A549 (cell line): ENCODE measurements around the gene MMP1. TPM values are rescaled to one million over a fixed set of nuclear protein-coding genes. Genes with fewer than 3 reads are reported as not detected.

Experiments
- ATAC-seq, 2 experiments: fragments of 200-7000 bp in 1 of 2; fragments of >200 bp in 1 of 2; cut with Nextera tagmentation in 1 of 2; cut with Tn5 transposase in 1 of 2; 3 replicates each; pipeline versions ENCODE4 v1.8.0 to v1.9.1; 2018 to 2020; ENCODE audit warnings: mild to moderate bottlenecking in 1 of 2, moderate library complexity in 1 of 2
- CTCF ChIA-PET: fragments of 300-600 bp; sonication (Branson Sonifier 250); formaldehyde crosslinking; extraction: SDS; loops from one replicate; lab custom pipeline; 2021; ENCODE audit warnings: antibody characterized with exemption, inconsistent platforms; lab: Yijun Ruan, JAX
- POLR2A ChIA-PET: fragments of 350-600 bp; formaldehyde crosslinking; extraction: SDS; loops from one replicate; lab custom pipeline; 2021; ENCODE audit warnings: antibody characterized with exemption, inconsistent platforms; lab: Yijun Ruan, JAX
- DNase-seq, 2 experiments: peaks; one replicate each; pipeline versions ENCODE4 v3.0.0 to v3.0.0-alpha.2; 2011 to 2016; ENCODE audit warnings: low read depth in 1 of 2, low spot score in 1 of 2
- FAIRE-seq: peaks from 2 replicates; lab custom pipeline; 2011; peaks lifted over from hg19 to GRCh38; lab: Jason Lieb, UNC
- H3K27ac ChIP-seq, 2 experiments: fragments of >200 bp; sonication (Bioruptor Twin); formaldehyde crosslinking; 3 replicates each; pipeline ENCODE4 v1.5.1; 2016 to 2017
- H3K4me1 ChIP-seq: fragments of >200 bp; sonication (Bioruptor Twin); formaldehyde crosslinking; 3 replicates; pipeline ENCODE4 v1.6.1; 2016
- H3K4me2 ChIP-seq: fragments of >200 bp; sonication (Bioruptor Twin); formaldehyde crosslinking; 3 replicates; pipeline ENCODE4 v1.6.1; 2016
- H3K4me3 ChIP-seq: fragments of >200 bp; sonication (Bioruptor Twin); formaldehyde crosslinking; 3 replicates; pipeline ENCODE4 v1.5.1; 2016
- H3K9me3 ChIP-seq: fragments of >200 bp; sonication (Bioruptor Twin); formaldehyde crosslinking; 3 replicates; pipeline ENCODE4 v1.6.1; 2016
- CBX8 ChIP-seq: fragments of 200-600 bp; sonication (generic); IDR thresholded peaks from 2 replicates; pipeline ENCODE4 v1.6.1; 2016
- CEBPB ChIP-seq, 2 experiments: fragments of >200 bp in 1 of 2; sonication (Bioruptor Twin) in 1 of 2; formaldehyde crosslinking in 1 of 2; IDR thresholded peaks; 2 replicates each; pipeline ENCODE4 v1.6.1; 2012 to 2016
- CHD2 ChIP-seq: fragments of 150-350 bp; IDR thresholded peaks from 2 replicates; pipeline ENCODE4 v1.6.1; 2014; ENCODE audit warnings: low read length; ENCODE audit not compliant: partially characterized antibody
- EHF ChIP-seq: fragments of 250-450 bp; sonication (Bioruptor Pico); IDR thresholded peaks from 2 replicates; pipeline ENCODE4 v1.5.0; 2020; ENCODE audit warnings: mild to moderate bottlenecking
- EHMT2 ChIP-seq: fragments of 200-600 bp; sonication (generic); IDR thresholded peaks from 2 replicates; pipeline ENCODE4 v1.6.1; 2016; ENCODE audit warnings: antibody characterized with exemption, low read depth, mild to moderate bottlenecking, moderate library complexity
- ESRRA ChIP-seq: fragments of 150-350 bp; IDR thresholded peaks from 2 replicates; pipeline ENCODE4 v1.6.1; 2014; ENCODE audit warnings: mild to moderate bottlenecking, low read length, borderline replicate concordance
- FOXS1 ChIP-seq: fragments of 250-450 bp; sonication (Bioruptor Pico); IDR thresholded peaks from 2 replicates; pipeline ENCODE4 v1.5.0; 2020; ENCODE audit warnings: mild to moderate bottlenecking, moderate library complexity
- GATA3 ChIP-seq: IDR thresholded peaks from 2 replicates; pipeline ENCODE4 v1.6.1; 2012; ENCODE audit warnings: borderline replicate concordance
- HDAC2 ChIP-seq: fragments of 200-600 bp; sonication (generic); IDR thresholded peaks from 2 replicates; pipeline ENCODE4 v1.6.1; 2016
- KDM5A ChIP-seq: fragments of 200-600 bp; sonication (generic); IDR thresholded peaks from 2 replicates; pipeline ENCODE4 v1.6.1; 2016; ENCODE audit warnings: antibody characterized with exemption, mild to moderate bottlenecking
- MAFK ChIP-seq: fragments of 450-650 bp; IDR thresholded peaks from 2 replicates; pipeline ENCODE4 v1.6.1; 2014; ENCODE audit not compliant: partially characterized antibody
- MAZ ChIP-seq: fragments of 150-350 bp; IDR thresholded peaks from 2 replicates; pipeline ENCODE4 v1.6.1; 2014; ENCODE audit warnings: antibody characterized with exemption, low read depth, low read length, borderline replicate concordance
- PHF8 ChIP-seq: fragments of 200-600 bp; sonication (generic); IDR thresholded peaks from 2 replicates; pipeline ENCODE4 v1.6.1; 2016; ENCODE audit warnings: low read depth, mild to moderate bottlenecking, antibody characterized with exemption, moderate library complexity, borderline replicate concordance
- RAD21 ChIP-seq, 2 experiments: fragments of >200 bp in 1 of 2; sonication (Bioruptor Twin) in 1 of 2; formaldehyde crosslinking in 1 of 2; IDR thresholded peaks in 1 of 2; conservative IDR thresholded peaks in 1 of 2; 2 replicates in 1 of 2; 3 replicates in 1 of 2; pipeline ENCODE4 v1.6.1; 2012 to 2018; ENCODE audit warnings: inconsistent platforms in 1 of 2
- RCOR1 ChIP-seq: fragments of 150-350 bp; IDR thresholded peaks from 2 replicates; pipeline ENCODE4 v1.6.1; 2014; ENCODE audit warnings: antibody characterized with exemption, low read length, low read depth
- RNF2 ChIP-seq: fragments of 200-600 bp; sonication (generic); IDR thresholded peaks from 2 replicates; pipeline ENCODE4 v1.6.1; 2016; ENCODE audit warnings: low read depth, mild to moderate bottlenecking, antibody characterized with exemption, moderate library complexity, borderline replicate concordance
- SREBF2 ChIP-seq: fragments of 450-650 bp; IDR thresholded peaks from 2 replicates; pipeline ENCODE4 v1.6.1; 2014; ENCODE audit warnings: mild to moderate bottlenecking, moderate library complexity
- TFCP2L1 ChIP-seq: fragments of 250-450 bp; sonication (Bioruptor Pico); IDR thresholded peaks from 2 replicates; pipeline ENCODE4 v1.5.0; 2021; ENCODE audit warnings: mild to moderate bottlenecking
- ZFP36 ChIP-seq: fragments of 450-650 bp; IDR thresholded peaks from 2 replicates; pipeline ENCODE4 v1.6.1; 2014; ENCODE audit warnings: borderline replicate concordance; ENCODE audit not compliant: partially characterized antibody
- ZSCAN20 ChIP-seq: fragments of 250-450 bp; sonication (Bioruptor Pico); IDR thresholded peaks from 2 replicates; pipeline ENCODE4 v1.8.0; 2022; ENCODE audit warnings: mild to moderate bottlenecking, moderate library complexity
- WGBS: methylation state at CpG from one replicate; pipeline ENCODE4 v1.1.6; 2017; ENCODE audit errors: missing lambda C conversion rate; 5-methylcytosine and 5-hydroxymethylcytosine counted together
- polyA plus RNA-seq, 4 experiments: library from polyadenylated mRNA; depleted of rRNA in 3 of 4; stranded (reverse); fragments of >200 nt; fragmentation: RNase III in 1 of 4; extraction: RNeasy Plus Mini Kit Qiagen cat#74134 plus additional on column Dnase treatment in 1 of 4; gene quantifications; 2 replicates in 3 of 4; 3 replicates in 1 of 4; pipeline ENCODE4 v1.2.3, GENCODE V29; 2011 to 2017
- TF ChIP-seq, protein P1 (sequence below): IDR thresholded peaks from 2 replicates; pipeline ENCODE4 v1.6.1; 2012
- TF ChIP-seq, protein P2 (sequence below): IDR thresholded peaks from 2 replicates; pipeline ENCODE4 v1.6.1; 2012
- TF ChIP-seq, protein P3 (sequence below): fragments of >200 bp; sonication (Bioruptor Twin); formaldehyde crosslinking; IDR thresholded peaks from 3 replicates; pipeline ENCODE4 v1.6.1; 2016
- TF ChIP-seq, protein P4 (sequence below): fragments of 450-650 bp; IDR thresholded peaks from 2 replicates; pipeline ENCODE4 v1.6.1; 2014; ENCODE audit warnings: antibody characterized with exemption
- TF ChIP-seq, protein P5 (sequence below): fragments of 250-450 bp; sonication (Bioruptor Pico); IDR thresholded peaks from 2 replicates; pipeline ENCODE4 v1.5.0; 2020; ENCODE audit warnings: low read depth, mild to moderate bottlenecking, moderate library complexity

The MMP1 gene
- polyA plus RNA-seq, 2 of the 4 experiments (the other 2 are of a cell fraction), result 0.06 to 0.12 TPM

DNA sequence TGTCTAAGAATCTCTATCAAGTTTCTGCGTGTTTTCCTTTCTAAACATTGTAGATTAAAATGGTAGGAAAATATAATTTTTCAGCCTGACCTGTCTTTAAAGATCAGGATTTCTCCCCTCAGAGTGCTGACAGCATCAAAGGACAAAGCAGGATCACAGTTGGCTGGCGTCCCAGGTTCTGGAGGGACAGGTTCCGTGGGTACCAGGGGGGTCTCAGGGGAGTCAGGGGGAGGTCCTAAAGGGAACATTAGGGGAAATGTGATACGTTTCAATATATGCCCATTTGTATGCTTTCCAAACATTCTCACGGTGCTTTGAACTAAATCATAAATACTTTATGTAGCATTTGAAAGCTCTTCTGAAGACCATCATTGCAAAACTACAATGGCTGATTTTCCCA, 42.1 kb upstream of the MMP1 start:
- ATAC-seq (no peak), DNase-seq (no peak), FAIRE-seq (no peak)
- H3K4me2 ChIP-seq, result no peak overlapping the region
- 36% methylated on average over 5 of the region's 5 CpGs for WGBS
- TF ChIP-seq CHD2 (no peak), SREBF2 (no peak), MAZ (no peak), ZFP36 (no peak), EHF (no peak), FOXS1 (no peak), EHMT2 (no peak), MAFK (no peak), PHF8 (no peak), CBX8 (no peak), GATA3 (no peak), HDAC2 (no peak), RCOR1 (no peak), RNF2 (no peak), ZSCAN20 (CRISPR knock-in tag) (no peak)
- TF ChIP-seq, protein P1, sequence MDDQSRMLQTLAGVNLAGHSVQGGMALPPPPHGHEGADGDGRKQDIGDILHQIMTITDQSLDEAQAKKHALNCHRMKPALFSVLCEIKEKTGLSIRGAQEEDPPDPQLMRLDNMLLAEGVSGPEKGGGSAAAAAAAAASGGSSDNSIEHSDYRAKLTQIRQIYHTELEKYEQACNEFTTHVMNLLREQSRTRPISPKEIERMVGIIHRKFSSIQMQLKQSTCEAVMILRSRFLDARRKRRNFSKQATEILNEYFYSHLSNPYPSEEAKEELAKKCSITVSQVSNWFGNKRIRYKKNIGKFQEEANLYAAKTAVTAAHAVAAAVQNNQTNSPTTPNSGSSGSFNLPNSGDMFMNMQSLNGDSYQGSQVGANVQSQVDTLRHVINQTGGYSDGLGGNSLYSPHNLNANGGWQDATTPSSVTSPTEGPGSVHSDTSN, result no peak
- TF ChIP-seq, protein P2, sequence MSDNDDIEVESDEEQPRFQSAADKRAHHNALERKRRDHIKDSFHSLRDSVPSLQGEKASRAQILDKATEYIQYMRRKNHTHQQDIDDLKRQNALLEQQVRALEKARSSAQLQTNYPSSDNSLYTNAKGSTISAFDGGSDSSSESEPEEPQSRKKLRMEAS, result no peak
- TF ChIP-seq, protein P3, sequence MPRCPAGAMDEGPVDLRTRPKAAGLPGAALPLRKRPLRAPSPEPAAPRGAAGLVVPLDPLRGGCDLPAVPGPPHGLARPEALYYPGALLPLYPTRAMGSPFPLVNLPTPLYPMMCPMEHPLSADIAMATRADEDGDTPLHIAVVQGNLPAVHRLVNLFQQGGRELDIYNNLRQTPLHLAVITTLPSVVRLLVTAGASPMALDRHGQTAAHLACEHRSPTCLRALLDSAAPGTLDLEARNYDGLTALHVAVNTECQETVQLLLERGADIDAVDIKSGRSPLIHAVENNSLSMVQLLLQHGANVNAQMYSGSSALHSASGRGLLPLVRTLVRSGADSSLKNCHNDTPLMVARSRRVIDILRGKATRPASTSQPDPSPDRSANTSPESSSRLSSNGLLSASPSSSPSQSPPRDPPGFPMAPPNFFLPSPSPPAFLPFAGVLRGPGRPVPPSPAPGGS, result no peak
- H3K27ac ChIP-seq, result no peak overlapping the region
- CTCF ChIA-PET, result interaction anchor here (0.9 kb wide), 1 partner anchor 8 kb away, joined by 4 read pairs; no protein-coding TSS in a partner anchor
- no peak overlapping the region for H3K4me3 ChIP-seq
- no peaks in the 10 kb centered on the region for H3K9me3 ChIP-seq
- POLR2A ChIA-PET, result no interaction called here
- no peaks in the 10 kb centered on the region for H3K4me1 ChIP-seq

DNA sequence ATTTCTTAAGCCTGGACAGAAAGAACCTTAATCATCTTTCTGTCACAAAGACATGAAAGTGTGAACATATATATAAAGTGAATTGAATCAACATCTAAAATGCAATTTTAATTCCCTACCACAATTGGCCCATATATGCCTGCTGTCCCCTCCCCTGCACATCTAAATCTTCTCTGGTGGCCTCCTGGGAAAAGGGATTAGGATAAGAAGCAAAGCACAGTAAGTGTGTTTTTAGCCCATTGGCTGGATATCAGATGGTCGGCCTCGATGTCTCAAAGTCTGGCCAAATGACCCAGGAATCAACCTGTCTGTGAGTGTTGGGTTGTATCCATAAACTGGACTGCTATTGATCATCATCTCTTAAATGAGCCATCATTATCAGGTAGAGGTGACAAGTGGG, 39.7 kb upstream of the MMP1 start:
- WGBS, result 54% methylated on average over 2 of the region's 2 CpGs

More for the DNA sequence above, 39.7 kb upstream of the MMP1 start:
- TF ChIP-seq RAD21 (conservative IDR thresholded peaks at IDR 0.05 in 1 of 2, IDR thresholded peaks at IDR 0.05 in 1 of 2), result no peak
- no peak for TF ChIP-seq ZSCAN20 (CRISPR knock-in tag)
- TF ChIP-seq TFCP2L1, result no peak
- no peak for TF ChIP-seq KDM5A
- no peak for TF ChIP-seq CBX8
- no peak for TF ChIP-seq CEBPB (IDR thresholded peaks at IDR 0.05)
- TF ChIP-seq ESRRA, result no peak
- TF ChIP-seq, protein P4, sequence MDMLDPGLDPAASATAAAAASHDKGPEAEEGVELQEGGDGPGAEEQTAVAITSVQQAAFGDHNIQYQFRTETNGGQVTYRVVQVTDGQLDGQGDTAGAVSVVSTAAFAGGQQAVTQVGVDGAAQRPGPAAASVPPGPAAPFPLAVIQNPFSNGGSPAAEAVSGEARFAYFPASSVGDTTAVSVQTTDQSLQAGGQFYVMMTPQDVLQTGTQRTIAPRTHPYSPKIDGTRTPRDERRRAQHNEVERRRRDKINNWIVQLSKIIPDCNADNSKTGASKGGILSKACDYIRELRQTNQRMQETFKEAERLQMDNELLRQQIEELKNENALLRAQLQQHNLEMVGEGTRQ, result no peak
- TF ChIP-seq, protein P5, sequence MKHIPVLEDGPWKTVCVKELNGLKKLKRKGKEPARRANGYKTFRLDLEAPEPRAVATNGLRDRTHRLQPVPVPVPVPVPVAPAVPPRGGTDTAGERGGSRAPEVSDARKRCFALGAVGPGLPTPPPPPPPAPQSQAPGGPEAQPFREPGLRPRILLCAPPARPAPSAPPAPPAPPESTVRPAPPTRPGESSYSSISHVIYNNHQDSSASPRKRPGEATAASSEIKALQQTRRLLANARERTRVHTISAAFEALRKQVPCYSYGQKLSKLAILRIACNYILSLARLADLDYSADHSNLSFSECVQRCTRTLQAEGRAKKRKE (CRISPR knock-in tag), result no peak
- H3K4me3 ChIP-seq, result no peak overlapping the region
- ChIA-PET POLR2A (no interaction called here), CTCF (no interaction called here)
- ATAC-seq (no peak), FAIRE-seq (no peak), DNase-seq (no peak)
- no peak overlapping the region for H3K4me2 ChIP-seq
- no peak overlapping the region for H3K27ac ChIP-seq
- H3K9me3 ChIP-seq, result no peaks in the 10 kb centered on the region
- H3K4me1 ChIP-seq, result no peaks in the 10 kb centered on the region
